Hematopoietic multipotent progenitor cell treated with erythropoietin and hydrocortisone succinate and interleukin-3 and kit ligand, for 8 days (in vitro differentiated cells): Measurements from ENCODE around the gene RNF149.
A peak's percentile ranks its signal among the peaks of the same experiment; 100 is the strongest.
"Not testable (repeated sequence)": the region's sequence is repeated elsewhere in the genome, so short reads cannot be mapped to it uniquely, and the experiment has no call there.

Experiments
- DNase-seq: peaks from one replicate; pipeline ENCODE4 v3.0.0-alpha.2; 2015

Gene RNF149, protein sequence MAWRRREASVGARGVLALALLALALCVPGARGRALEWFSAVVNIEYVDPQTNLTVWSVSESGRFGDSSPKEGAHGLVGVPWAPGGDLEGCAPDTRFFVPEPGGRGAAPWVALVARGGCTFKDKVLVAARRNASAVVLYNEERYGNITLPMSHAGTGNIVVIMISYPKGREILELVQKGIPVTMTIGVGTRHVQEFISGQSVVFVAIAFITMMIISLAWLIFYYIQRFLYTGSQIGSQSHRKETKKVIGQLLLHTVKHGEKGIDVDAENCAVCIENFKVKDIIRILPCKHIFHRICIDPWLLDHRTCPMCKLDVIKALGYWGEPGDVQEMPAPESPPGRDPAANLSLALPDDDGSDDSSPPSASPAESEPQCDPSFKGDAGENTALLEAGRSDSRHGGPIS

GRCh38 chr2:101308432-101309210, at the start of gene RNF149:
Gene RNF149, minus strand, starts transcription at chr2:101308701. Its CDS starts 113 bp downstream, at chr2:101308588.
- peak; percentile 89 for DNase-seq

- no peak for DNase-seq
Measured at GRCh38 chr2:101357376-101357775, 48.9 kb upstream of the RNF149 start.

- no peak for DNase-seq
Measured at GRCh38 chr2:101356521-101356920, 48.0 kb upstream of the RNF149 start.

DNA sequence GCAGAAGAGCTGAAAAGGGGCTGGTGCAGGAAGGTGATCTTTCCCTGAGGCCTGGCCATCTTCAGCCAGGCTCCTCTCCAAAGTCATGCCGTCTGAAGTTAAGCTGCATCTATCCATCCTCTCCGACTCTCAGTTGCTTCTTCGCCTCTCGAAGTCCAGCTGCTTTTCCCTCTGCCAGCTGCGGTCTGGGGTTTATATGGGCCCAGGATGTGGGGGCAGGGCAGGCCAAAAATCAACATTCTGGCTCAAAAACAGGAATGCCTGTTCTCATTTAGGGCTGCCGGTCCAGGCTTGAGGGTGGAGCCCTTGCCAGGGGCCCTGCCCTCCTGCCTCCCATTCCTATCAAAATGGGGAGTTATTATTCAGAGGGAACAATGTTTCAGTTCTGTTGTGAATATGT, 47.6 kb upstream of the RNF149 start:
- no peak for DNase-seq

GRCh38 chr2:101355401-101356054, 47.0 kb upstream of the RNF149 start:
- no peak for DNase-seq

DNA sequence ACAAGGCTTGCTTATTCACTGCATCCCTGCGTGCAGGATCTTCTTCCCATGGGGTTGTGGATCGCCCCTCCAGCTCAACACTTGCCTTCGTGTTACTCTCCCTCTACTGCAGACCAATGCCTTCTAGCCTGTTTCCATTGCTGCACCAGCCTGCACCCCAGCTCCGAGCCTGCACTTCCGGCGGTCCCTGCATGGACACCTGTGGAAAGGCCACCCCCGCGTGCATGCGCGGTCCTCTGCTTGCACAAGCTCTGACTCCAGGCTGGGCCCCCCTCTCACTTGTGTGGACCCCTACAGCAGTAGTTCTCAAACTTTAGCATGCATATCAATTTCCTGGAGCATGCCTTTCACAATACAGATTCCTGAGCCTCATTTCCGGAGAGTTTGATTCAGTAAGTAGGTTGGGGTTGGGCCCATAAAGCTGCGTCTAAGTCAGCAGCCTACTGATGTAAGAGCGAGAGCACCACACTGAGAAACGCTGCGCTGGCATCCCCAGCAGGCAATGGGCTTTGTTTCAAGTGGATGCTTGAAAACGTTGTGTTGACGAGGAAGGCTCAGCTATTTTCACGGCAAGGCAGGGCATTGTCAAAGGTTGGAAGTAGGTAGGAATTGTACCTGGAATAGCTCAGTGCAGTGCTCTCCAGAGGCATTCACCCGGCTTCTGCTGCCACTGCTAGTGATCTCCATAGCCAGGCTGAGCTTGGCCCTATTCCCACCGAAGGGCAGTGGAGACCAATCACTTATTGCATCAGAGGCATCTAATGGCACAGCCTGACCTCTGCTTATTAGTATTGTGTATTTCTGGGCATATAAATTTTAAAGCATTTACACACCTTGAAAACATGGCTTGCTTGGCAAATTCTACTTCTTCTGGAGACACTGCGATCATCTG, 46.2 kb upstream of the RNF149 start:
- no peak for DNase-seq

- not testable (repeated sequence) for DNase-seq
Measured at GRCh38 chr2:101352631-101353030, 44.1 kb upstream of the RNF149 start.

DNA sequence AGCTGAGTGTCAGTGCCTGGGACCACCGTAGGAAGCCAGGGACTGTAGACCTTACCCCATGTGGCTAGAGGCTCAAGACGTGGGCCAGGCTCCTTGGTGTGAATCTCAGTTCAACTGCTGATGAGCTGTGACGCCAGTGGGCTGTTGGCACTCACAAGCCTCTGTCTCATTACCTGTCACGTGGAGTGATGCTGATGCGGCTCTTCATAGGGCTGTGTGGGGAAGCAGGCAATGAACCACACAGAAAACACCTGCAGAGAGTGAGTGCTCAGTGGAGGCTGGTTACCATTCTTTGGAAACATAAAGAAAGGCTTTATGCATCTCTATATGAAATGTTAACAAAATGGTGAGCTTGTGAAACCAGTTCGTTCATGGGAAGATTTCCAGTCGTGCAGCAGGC, 42.7 kb upstream of the RNF149 start:
- DNase-seq, result no peak

GRCh38 chr2:101349893-101350662, 41.6 kb upstream of the RNF149 start:
- DNase-seq, result no peak

GRCh38 chr2:101348883-101349282, 40.4 kb upstream of the RNF149 start:
- no peak for DNase-seq

GRCh38 chr2:101346909-101347308, 38.4 kb upstream of the RNF149 start:
- DNase-seq, result no peak

GRCh38 chr2:101344137-101344536, 35.6 kb upstream of the RNF149 start:
- no peak for DNase-seq

GRCh38 chr2:101342625-101343008, 34.1 kb upstream of the RNF149 start:
- no peak for DNase-seq

GRCh38 chr2:101341901-101342624, 33.6 kb upstream of the RNF149 start:
- DNase-seq, result peak; percentile 60

GRCh38 chr2:101341421-101341820, 32.9 kb upstream of the RNF149 start:
- DNase-seq, result no peak

- DNase-seq, result no peak
Measured at GRCh38 chr2:101340141-101340551, 31.6 kb upstream of the RNF149 start.

DNA sequence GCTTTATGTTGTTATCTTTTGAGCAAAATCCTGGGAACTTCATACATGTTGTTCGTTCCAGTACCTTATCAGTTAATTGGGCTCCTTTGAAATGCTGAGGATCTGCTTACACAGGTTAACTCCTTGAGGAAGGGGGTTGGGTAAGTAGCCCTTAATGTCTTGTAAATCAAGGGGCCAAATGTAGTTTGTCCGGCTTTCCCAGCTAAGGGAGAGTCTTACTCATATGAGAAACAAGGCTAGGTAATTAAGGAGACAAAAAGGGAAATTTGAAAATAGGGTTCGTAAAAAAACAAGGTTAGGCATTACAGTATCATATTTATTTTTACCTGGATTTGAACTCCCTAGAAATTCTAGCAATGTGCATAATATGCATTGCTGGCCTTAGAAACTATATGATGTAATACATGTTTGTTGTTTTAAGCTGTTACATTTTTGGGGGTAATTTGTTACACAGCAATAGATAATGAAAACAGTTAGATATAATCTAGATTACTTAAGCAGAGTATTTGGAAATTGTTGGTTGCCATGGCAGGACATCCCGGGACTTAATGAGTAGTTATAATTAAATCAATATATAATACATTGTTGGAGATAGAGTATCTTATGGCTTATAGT, 30.9 kb upstream of the RNF149 start:
- DNase-seq, result no peak

DNA sequence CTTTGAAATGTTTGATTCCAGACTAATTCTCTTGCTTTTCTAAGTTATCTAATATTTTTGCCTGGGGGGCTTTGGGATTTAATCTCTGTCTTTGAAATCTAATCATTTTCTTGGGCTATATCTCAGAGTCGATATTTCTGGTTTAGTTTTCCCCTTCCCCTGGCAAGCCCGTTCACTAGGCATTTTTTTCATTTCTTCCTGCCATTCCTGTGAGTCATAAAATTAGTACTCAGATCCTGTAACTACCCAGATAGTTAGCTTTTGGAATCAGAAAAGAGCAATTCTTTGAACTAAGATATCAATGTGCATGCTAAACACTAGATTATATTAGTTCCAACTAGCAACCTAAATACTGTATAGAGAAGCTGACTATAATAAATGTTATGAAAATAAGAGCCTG, 29.4 kb upstream of the RNF149 start:
- no peak for DNase-seq

- no peak for DNase-seq
Measured at GRCh38 chr2:101332885-101333766, 24.6 kb upstream of the RNF149 start.

DNA sequence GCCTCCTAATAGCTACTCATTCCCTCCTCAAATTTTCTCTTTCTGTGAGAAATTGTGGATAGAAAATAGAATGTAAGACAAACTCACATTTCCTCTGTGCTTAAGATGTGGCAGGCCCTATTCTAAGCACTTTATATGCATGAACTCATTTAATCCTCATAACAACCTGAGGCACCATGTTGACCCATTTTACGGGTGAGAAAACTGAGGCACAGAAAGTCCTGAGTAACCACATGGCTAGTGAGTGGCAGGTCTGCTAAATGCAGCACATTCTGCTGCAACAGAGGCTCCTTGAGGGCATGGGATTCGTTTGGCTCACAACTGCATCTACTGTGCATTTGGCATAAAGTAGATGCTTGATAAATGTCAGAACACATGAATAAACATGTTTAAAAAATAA, 22.7 kb upstream of the RNF149 start:
- no peak for DNase-seq
